Nephron progenitor cell (in vitro differentiated cells): ENCODE data around the gene ANKS1B.
"Not testable (repeated sequence)": the region's sequence is repeated elsewhere in the genome, so short reads cannot be mapped to it uniquely, and the experiment has no call there.

Experiments used
- DNase-seq: peaks from one replicate; pipeline ENCODE4 v3.0.0; 2021
- H3K27ac Mint-ChIP-seq: 2 replicates; pipeline ENCODE4 v1.8.0; 2021; ENCODE audit warnings: mild to moderate bottlenecking, moderate library complexity, mixed read lengths
- H3K27me3 Mint-ChIP-seq: 2 replicates; pipeline ENCODE4 v1.8.0; 2021; ENCODE audit warnings: mild to moderate bottlenecking, low read depth, mixed read lengths; ENCODE audit not compliant: poor library complexity
- H3K36me3 Mint-ChIP-seq: 2 replicates; pipeline ENCODE4 v1.8.0; 2021; ENCODE audit warnings: low read depth, mixed read lengths
- H3K4me1 Mint-ChIP-seq: 2 replicates; pipeline ENCODE4 v1.8.0; 2021; ENCODE audit warnings: mixed read lengths
- H3K4me3 Mint-ChIP-seq: 2 replicates; pipeline ENCODE4 v1.8.0; 2021; ENCODE audit warnings: mild to moderate bottlenecking, moderate library complexity, mixed read lengths
- H3K9me3 Mint-ChIP-seq: 2 replicates; pipeline ENCODE4 v1.8.0; 2021; ENCODE audit warnings: mild to moderate bottlenecking, moderate library complexity, mixed read lengths
- TF ChIP-seq, protein P1 (sequence below): fragments of 200-600 bp; sonication (generic); IDR thresholded peaks from 2 replicates; pipeline ENCODE4 v1.5.0; 2021; ENCODE audit warnings: antibody characterized with exemption

Gene ANKS1B

DNA sequence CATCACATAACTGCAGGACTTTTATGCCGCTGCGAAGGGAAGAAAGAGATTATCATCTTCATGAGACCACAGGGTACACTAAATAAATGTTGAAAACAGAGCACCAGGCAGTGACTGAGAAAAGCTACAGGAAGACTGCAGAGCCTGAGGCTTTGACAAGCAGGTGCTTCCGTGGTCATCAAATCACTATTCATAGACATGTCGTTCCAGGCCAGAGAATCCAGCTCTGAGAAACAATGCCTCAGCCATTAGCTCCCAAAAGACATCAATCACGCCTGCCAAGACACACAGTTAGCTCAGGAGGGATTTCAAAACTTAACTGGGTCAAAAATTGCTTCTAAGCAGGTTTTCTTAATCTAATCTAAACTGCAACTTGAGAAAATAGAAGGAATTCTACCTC lies 384.3 kb downstream of the ANKS1B start:
- no peak overlapping the region for H3K27ac Mint-ChIP-seq
- H3K36me3 Mint-ChIP-seq: no peaks in the 10 kb centered on the region
- TF ChIP-seq, protein P1, sequence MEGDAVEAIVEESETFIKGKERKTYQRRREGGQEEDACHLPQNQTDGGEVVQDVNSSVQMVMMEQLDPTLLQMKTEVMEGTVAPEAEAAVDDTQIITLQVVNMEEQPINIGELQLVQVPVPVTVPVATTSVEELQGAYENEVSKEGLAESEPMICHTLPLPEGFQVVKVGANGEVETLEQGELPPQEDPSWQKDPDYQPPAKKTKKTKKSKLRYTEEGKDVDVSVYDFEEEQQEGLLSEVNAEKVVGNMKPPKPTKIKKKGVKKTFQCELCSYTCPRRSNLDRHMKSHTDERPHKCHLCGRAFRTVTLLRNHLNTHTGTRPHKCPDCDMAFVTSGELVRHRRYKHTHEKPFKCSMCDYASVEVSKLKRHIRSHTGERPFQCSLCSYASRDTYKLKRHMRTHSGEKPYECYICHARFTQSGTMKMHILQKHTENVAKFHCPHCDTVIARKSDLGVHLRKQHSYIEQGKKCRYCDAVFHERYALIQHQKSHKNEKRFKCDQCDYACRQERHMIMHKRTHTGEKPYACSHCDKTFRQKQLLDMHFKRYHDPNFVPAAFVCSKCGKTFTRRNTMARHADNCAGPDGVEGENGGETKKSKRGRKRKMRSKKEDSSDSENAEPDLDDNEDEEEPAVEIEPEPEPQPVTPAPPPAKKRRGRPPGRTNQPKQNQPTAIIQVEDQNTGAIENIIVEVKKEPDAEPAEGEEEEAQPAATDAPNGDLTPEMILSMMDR: no peak

DNA sequence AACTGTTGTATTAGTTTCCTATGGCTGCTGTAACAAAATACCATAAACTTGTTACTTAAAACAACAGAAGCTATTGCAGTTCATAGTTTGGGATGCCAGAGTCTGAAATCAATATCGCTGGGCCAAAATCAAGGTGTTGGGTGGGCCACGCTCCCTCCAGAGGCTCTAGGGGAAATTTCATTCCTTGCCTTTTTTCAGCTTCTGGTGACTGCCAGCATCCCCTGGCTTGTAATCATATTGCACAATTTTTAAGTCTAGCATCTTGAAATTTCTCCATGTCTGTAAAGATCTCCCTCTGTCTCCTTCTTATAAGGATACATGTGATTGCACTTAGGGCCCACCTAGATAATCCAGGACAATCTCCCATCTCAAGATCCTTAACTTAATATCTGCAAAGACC lies 386.0 kb downstream of the ANKS1B start:
- no peaks in the 10 kb centered on the region for H3K4me1 Mint-ChIP-seq
- H3K4me3 Mint-ChIP-seq: no peak overlapping the region
- H3K27ac Mint-ChIP-seq: no peak overlapping the region
- TF ChIP-seq, protein P1: no peak
- no peak for DNase-seq
- H3K9me3 Mint-ChIP-seq: no peaks in the 10 kb centered on the region
- H3K27me3 Mint-ChIP-seq: peaks cover 2% of the 10 kb centered on the region
- no peaks in the 10 kb centered on the region for H3K36me3 Mint-ChIP-seq

More for the DNA sequence above, 384.3 kb downstream of the ANKS1B start:
- Mint-ChIP-seq H3K4me3 (no peak overlapping the region), H3K27me3 (peaks cover 2% of the 10 kb centered on the region), H3K9me3 (no peaks in the 10 kb centered on the region), H3K4me1 (no peaks in the 10 kb centered on the region)
- DNase-seq: no peak

DNA sequence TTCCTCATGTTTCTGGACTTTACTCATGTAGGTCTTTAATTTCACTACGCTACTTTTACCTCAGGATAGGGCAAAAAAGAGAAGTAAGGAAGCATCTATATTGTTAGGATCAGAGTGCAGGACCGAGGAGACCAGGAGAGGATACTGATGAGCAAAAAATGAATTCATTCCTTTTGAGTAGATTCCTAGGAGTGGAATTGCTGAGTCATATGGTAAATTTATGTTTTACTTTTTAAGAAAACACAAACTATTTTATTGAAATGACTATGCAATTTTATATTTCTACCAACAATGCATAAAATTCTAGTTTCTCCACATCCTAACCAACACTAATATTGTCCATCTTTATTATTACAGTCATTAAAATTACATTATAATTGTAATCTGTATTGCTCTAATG lies 388.0 kb downstream of the ANKS1B start:
- TF ChIP-seq, protein P1: no peak
- H3K36me3 Mint-ChIP-seq: no peaks in the 10 kb centered on the region
- no peak for DNase-seq

DNA sequence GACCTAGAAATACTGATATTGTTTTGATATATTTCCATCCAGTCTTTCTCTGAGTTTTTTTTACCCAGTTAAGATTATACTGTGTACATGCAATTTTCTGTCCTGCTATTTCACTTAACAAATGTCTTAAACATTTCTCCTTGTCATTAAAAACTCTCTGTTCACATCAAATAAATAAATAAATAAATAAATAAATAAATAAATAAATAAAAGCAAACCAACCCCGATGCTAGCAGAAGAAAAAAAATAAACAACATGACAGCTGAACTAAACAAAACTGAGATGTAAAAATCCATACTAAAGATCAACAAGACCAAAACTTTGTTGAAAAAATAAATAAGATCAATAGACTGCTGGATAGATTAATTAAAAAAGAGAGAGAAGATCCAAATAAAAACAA lies 407.6 kb downstream of the ANKS1B start:
- not testable (repeated sequence) for DNase-seq, H3K4me3 Mint-ChIP-seq, H3K9me3 Mint-ChIP-seq, H3K27me3 Mint-ChIP-seq, H3K27ac Mint-ChIP-seq, H3K4me1 Mint-ChIP-seq, H3K36me3 Mint-ChIP-seq

More for the DNA sequence above, 388.0 kb downstream of the ANKS1B start:
- no peaks in the 10 kb centered on the region for H3K9me3 Mint-ChIP-seq
- peaks cover 2% of the 10 kb centered on the region for H3K27me3 Mint-ChIP-seq
- H3K27ac Mint-ChIP-seq: no peak overlapping the region
- no peaks in the 10 kb centered on the region for H3K4me1 Mint-ChIP-seq
- no peak overlapping the region for H3K4me3 Mint-ChIP-seq

DNA sequence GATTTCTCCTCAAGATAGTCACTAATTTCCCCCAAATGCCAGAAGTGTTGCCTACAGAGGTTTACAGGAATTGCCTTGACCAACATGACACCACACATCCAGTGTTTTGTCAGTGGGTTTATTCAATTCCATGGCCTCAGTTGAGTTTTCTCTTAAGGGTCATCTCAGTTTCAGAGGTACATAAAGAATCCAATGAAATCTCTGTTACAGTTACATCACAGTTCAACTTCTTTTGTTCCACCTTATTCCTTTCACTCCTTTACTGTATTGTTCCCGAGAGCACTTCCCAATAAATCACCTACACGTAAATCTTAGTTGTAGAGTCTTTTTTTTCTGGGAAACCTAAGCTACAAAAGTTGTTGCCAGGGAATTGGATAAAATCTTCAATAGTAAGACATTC lies 410.8 kb downstream of the ANKS1B start:
- TF ChIP-seq, protein P1: no peak
- Mint-ChIP-seq H3K27me3 (no peaks in the 10 kb centered on the region), H3K4me3 (no peak overlapping the region), H3K9me3 (no peaks in the 10 kb centered on the region), H3K4me1 (no peaks in the 10 kb centered on the region), H3K36me3 (no peaks in the 10 kb centered on the region), H3K27ac (no peak overlapping the region)
- DNase-seq: no peak

DNA sequence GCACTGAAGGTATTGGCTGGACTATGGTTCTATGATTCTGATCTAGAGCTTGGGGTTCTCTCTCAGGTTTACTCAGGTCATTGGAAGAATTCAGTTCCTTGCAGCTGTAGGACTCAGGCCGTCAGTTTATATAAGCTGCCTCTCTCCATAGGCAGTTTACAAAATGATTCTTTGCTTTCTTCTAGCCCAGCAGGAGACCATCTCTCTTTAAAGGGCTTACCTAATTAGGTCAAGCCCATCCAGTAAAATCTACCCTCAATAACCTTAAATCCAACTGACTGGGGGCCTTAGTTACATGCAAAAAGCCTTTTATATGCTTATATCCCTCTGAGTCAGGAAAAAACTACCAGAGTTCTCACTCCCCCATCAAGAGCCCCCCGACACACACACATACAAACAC lies 417.7 kb downstream of the ANKS1B start:
- H3K36me3 Mint-ChIP-seq: no peaks in the 10 kb centered on the region
- no peaks in the 10 kb centered on the region for H3K27me3 Mint-ChIP-seq
- H3K9me3 Mint-ChIP-seq: peaks cover 4% of the 10 kb centered on the region
- H3K27ac Mint-ChIP-seq: no peak overlapping the region
- no peak for DNase-seq
- H3K4me1 Mint-ChIP-seq: no peaks in the 10 kb centered on the region
- no peak overlapping the region for H3K4me3 Mint-ChIP-seq
- TF ChIP-seq, protein P1: no peak
